Measurements from ENCODE around the gene TCF20.
A peak's percentile ranks its signal among the peaks of the same experiment; 100 is the strongest.

TCF20 gene

DNA sequence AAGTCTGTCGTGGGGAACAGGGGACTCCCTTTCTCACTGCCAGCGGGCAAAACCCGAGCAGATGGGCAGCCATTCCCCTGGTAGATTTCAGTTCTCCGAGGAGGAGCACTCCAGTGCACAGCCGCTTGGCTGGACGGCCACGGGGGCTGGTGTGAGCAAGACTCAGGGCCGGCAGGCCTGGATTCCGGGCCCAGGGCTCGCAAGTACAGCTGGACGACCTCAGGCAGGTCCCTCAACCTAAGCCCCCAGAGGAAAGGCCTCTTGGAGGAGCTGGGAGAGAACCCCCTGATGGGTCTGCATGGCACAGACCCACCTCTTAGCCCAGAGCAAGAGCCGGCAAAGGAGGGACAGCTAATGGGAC lies 31.3 kb upstream of the TCF20 start:
- TF ChIP-seq CTCF (IDR thresholded peaks at IDR 0.05; ENCODE audit: low read depth, low read length), result no peak
- no peak for TF ChIP-seq POLR2A (IDR thresholded peaks at IDR 0.05; ENCODE audit: extremely low read depth, insufficient read length)
- TF ChIP-seq, protein P1, sequence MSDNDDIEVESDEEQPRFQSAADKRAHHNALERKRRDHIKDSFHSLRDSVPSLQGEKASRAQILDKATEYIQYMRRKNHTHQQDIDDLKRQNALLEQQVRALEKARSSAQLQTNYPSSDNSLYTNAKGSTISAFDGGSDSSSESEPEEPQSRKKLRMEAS (IDR thresholded peaks at IDR 0.05; ENCODE audit: low read depth, low read length), result no peak
- no peak for TF ChIP-seq MYC (IDR thresholded peaks at IDR 0.05; ENCODE audit: low read depth, low read length)
- DNase-seq (ENCODE audit: low read depth), result no peak
- no peak overlapping the region for H3K4me3 ChIP-seq (ENCODE audit: low read depth, low read length)

GRCh38 chr22:42301077-42301741 lies 30.8 kb upstream of the TCF20 start:
- DNase-seq (ENCODE audit: low read depth), result no peak
- no peak overlapping the region for H3K4me3 ChIP-seq (ENCODE audit: low read depth, low read length)
- no peak for TF ChIP-seq CTCF (IDR thresholded peaks at IDR 0.05; ENCODE audit: low read depth, low read length)
- TF ChIP-seq POLR2A (IDR thresholded peaks at IDR 0.05; ENCODE audit: extremely low read depth, insufficient read length), result no peak
- TF ChIP-seq, protein P1 (IDR thresholded peaks at IDR 0.05; ENCODE audit: low read depth, low read length), result no peak
- no peak for TF ChIP-seq MYC (IDR thresholded peaks at IDR 0.05; ENCODE audit: low read depth, low read length)

DNA sequence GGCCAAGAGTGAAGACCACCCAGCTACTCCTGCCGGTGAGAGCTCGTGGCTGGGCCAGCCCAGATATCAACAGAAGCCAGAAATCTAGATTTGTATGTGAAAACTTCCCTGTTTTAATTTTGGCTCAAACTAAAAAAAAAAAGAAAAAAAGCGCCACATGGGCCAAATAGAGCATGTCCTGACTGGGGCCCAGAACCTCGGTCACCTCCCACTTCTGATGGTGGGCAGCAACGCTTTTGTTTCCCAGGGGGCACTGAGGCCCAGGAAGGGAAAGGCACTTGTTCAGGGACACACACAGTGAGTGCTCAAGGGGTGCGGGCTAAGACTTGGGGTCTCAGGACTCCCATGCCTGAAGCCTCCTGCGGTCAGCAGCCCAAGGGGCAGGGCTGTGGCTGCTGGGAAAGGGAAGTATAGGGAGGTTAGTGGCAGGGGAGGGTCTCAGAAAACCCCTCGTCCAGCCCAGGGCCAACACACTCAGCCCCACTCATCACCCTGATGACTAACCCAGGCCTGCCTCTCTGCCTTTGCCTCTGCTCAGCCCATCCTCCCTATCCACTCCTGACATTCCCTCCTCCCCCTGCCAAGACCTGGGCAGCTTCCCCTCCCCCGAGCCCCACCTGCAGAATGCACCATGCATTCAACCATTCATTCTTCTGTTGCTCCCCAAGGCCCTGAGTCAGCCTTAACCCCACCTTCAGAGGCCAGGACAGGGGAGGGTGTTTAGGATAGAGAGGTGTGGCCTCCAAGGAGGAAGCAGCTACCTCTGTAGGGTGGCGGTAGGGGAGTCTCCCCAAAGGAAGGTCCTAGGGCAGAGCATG lies 30.0 kb upstream of the TCF20 start:
- no peak overlapping the region for H3K4me3 ChIP-seq (ENCODE audit: low read depth, low read length)
- peak; percentile 70 for DNase-seq (ENCODE audit: low read depth)
- TF ChIP-seq, protein P1 (IDR thresholded peaks at IDR 0.05; ENCODE audit: low read depth, low read length), result no peak
- TF ChIP-seq CTCF (IDR thresholded peaks at IDR 0.05; ENCODE audit: low read depth, low read length), result no peak

- H3K4me3 ChIP-seq (ENCODE audit: low read depth, low read length), result no peak overlapping the region
- DNase-seq (ENCODE audit: low read depth), result peak; percentile 74
Measured at GRCh38 chr22:42299586-42300258, 29.3 kb upstream of the TCF20 start.

GRCh38 chr22:42298746-42299145 lies 28.3 kb upstream of the TCF20 start:
- no peak for DNase-seq (ENCODE audit: low read depth)
- TF ChIP-seq, protein P1 (IDR thresholded peaks at IDR 0.05; ENCODE audit: low read depth, low read length), result no peak
- no peak for TF ChIP-seq CTCF (IDR thresholded peaks at IDR 0.05; ENCODE audit: low read depth, low read length)
- no peak for TF ChIP-seq MYC (IDR thresholded peaks at IDR 0.05; ENCODE audit: low read depth, low read length)
- TF ChIP-seq POLR2A (IDR thresholded peaks at IDR 0.05; ENCODE audit: extremely low read depth, insufficient read length), result no peak
- no peak overlapping the region for H3K4me3 ChIP-seq (ENCODE audit: low read depth, low read length)

More at GRCh38 chr22:42299586-42300258, 29.3 kb upstream of the TCF20 start:
- TF ChIP-seq CTCF (IDR thresholded peaks at IDR 0.05; ENCODE audit: low read depth, low read length) (no peak), POLR2A (IDR thresholded peaks at IDR 0.05; ENCODE audit: extremely low read depth, insufficient read length) (no peak), MYC (IDR thresholded peaks at IDR 0.05; ENCODE audit: low read depth, low read length) (no peak)
- TF ChIP-seq, protein P1 (IDR thresholded peaks at IDR 0.05; ENCODE audit: low read depth, low read length), result peak; percentile 33; the same call in 1 of the 2 replicates
